Fibroblast of peridontal ligament (primary cell): ENCODE measurements around the gene PHACTR3.

Experiments
- DNase-seq: peaks from one replicate; pipeline ENCODE4 v3.0.0-alpha.2; 2010; ENCODE audit errors: extremely low read depth

Gene PHACTR3

GRCh38 chr20:59731376-59731775 lies 127.0 kb downstream of the PHACTR3 start:
- no peak for DNase-seq

GRCh38 chr20:59733351-59733750 lies 129.0 kb downstream of the PHACTR3 start:
- DNase-seq = no peak

- DNase-seq = no peak
These were observed 131.1 kb downstream of the PHACTR3 start for GRCh38 chr20:59735486-59735885.

- DNase-seq = no peak
These were observed 131.6 kb downstream of the PHACTR3 start for GRCh38 chr20:59735917-59736316.

- no peak for DNase-seq
These were observed 132.0 kb downstream of the PHACTR3 start for GRCh38 chr20:59736366-59736765.

GRCh38 chr20:59737073-59737666 lies 132.8 kb downstream of the PHACTR3 start:
- DNase-seq = no peak

GRCh38 chr20:59737816-59738215 lies 133.5 kb downstream of the PHACTR3 start:
- DNase-seq = no peak

GRCh38 chr20:59738851-59739250 lies 134.5 kb downstream of the PHACTR3 start:
- no peak for DNase-seq

GRCh38 chr20:59740621-59741020 lies 136.3 kb downstream of the PHACTR3 start:
- no peak for DNase-seq

GRCh38 chr20:59741073-59741472 lies 136.7 kb downstream of the PHACTR3 start:
- DNase-seq = no peak

GRCh38 chr20:59742351-59743095 lies 138.2 kb downstream of the PHACTR3 start:
- no peak for DNase-seq

GRCh38 chr20:59743308-59743707 lies 139.0 kb downstream of the PHACTR3 start:
- DNase-seq = no peak

- no peak for DNase-seq
These were observed 139.6 kb downstream of the PHACTR3 start for GRCh38 chr20:59743767-59744485.

- DNase-seq = no peak
These were observed 140.4 kb downstream of the PHACTR3 start for GRCh38 chr20:59744756-59745155.

- no peak for DNase-seq
These were observed 140.9 kb downstream of the PHACTR3 start for GRCh38 chr20:59745201-59745600.

GRCh38 chr20:59745716-59746115 lies 141.4 kb downstream of the PHACTR3 start:
- no peak for DNase-seq

- no peak for DNase-seq
These were observed 141.8 kb downstream of the PHACTR3 start for GRCh38 chr20:59746155-59746554.

- DNase-seq = no peak
These were observed 143.6 kb downstream of the PHACTR3 start for GRCh38 chr20:59747671-59748515.

- DNase-seq = peak; percentile 44
These were observed 144.4 kb downstream of the PHACTR3 start for GRCh38 chr20:59748619-59749191.

- peak; percentile 12 for DNase-seq
These were observed 145.0 kb downstream of the PHACTR3 start for GRCh38 chr20:59749301-59749700.

GRCh38 chr20:59750209-59750840 lies 146.0 kb downstream of the PHACTR3 start:
- DNase-seq = no peak
